GM10847 (cell line): ENCODE data around the gene FNDC8.

Experiments
- POLR2A ChIP-seq: IDR thresholded peaks from 2 replicates; pipeline ENCODE4 v1.6.1; 2011; ENCODE audit not compliant: insufficient read length; ENCODE audit errors: extremely low read depth

Gene FNDC8

GRCh38 chr17:35174835-35175334 lies 53.5 kb downstream of the FNDC8 start:
- TF ChIP-seq POLR2A = no peak

- no peak for TF ChIP-seq POLR2A
These were observed 54.4 kb downstream of the FNDC8 start for GRCh38 chr17:35175638-35176415.

- no peak for TF ChIP-seq POLR2A
These were observed 55.5 kb downstream of the FNDC8 start for GRCh38 chr17:35176897-35177296.
